Measurements from ENCODE around the gene CMTM5. TPM values are rescaled to one million over a fixed set of nuclear protein-coding genes. Genes with fewer than 3 reads are reported as not detected.

CMTM5 gene
- total RNA-seq, 1 donor from 2014 or later: 4.3 TPM

DNA sequence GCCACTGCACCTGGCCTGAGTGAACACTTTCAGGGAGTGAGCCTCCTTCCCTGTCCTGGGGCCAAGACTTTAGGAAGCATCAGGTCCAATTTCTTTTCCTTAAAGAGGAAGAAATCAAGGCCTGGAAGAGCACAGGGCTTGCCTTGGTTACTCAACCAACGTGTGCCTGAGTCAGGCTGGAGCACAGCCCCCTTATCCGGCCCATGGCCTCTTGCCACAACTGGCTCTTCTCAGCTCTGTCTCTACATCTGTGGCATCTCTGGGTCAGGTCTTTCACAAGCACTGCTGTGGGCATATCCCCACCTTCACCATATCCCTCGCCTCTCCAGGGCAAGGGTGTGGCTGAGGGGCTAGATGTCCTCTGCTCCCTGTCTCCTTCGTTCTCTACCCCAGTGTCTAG lies 24.4 kb downstream of the CMTM5 start:
- H3K36me3 Mint-ChIP-seq: no peaks in the 10 kb centered on the region
- peaks cover 8% of the 10 kb centered on the region for H3K4me1 Mint-ChIP-seq
- Histone ChIP-seq H3K4me2 (no peak overlapping the region), H3K27me3 (peaks cover 6% of the 10 kb centered on the region), H3K9me3 (ENCODE audit: low read depth) (no peaks in the 10 kb centered on the region), H3K4me3 (no peak overlapping the region), H3K36me3 (no peaks in the 10 kb centered on the region), H3K4me1 (no peaks in the 10 kb centered on the region), H4K20me1 (ENCODE audit: low read depth) (no peaks in the 10 kb centered on the region), H3F3A (ENCODE audit: low read depth) (no peaks in the 10 kb centered on the region), H3K79me2 (ENCODE audit: low read depth) (no peaks in the 10 kb centered on the region), H3K9ac (no peak overlapping the region), H3K27ac (no peak overlapping the region), H2AFZ (replicated peaks) (no peak overlapping the region)
- DNase-seq (ENCODE audit: low spot score): no peak
- peaks cover 14% of the 10 kb centered on the region for H3K27me3 Mint-ChIP-seq (ENCODE audit: insufficient read depth, low read depth)
- peaks cover 6% of the 10 kb centered on the region for H3K9me3 Mint-ChIP-seq
- no peak overlapping the region for H3K4me3 Mint-ChIP-seq
- no peak for TF ChIP-seq EZH2 (IDR thresholded peaks at IDR 0.05)
- no peak for TF ChIP-seq EZH2phosphoT487 (IDR thresholded peaks at IDR 0.05)
- no peak for TF ChIP-seq CTCF (IDR thresholded peaks at IDR 0.05)
- H3K27ac Mint-ChIP-seq: no peak overlapping the region

DNA sequence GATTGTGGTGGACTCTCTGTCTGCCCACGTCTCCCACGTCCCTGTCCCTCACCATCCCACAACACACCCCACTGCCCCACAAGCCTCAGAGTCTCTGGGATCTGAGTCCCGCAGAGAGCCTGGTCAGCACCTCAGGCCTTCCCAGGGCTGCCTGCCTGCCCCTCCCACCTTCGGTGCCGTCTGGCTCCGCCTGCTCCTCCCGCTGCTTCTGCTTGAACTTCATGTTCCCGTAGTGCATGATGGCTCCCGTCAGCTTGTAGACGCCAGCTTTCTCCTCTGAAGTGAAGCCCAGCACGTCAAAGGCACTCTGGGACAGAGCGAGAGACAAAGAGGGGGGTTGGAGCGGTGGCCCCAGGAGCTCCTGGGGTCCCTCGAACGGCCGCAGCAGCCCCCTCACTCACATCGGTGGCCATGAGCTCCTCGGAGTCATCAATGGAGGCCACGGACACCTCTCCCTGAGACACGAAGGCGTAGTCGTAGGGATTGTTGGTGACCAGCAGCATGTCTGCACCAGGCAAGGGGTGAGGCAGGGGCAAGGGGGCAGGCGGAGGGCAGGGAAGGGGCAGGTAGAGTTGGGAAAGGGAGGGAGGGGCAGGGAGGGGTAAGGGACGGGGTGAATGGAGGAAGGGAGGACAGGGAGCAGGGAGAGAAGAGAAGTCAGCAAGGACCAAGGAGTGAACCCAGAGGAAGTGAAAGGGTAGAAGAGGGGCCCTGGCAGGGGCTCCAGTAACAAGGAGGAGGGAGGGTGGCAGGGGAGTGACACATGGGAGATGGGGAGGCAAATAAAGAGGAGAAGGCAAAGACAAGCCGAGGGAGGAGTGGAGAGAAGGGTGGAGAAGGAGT lies 25.7 kb downstream of the CMTM5 start:
- Mint-ChIP-seq H3K4me1 (peaks cover 11% of the 10 kb centered on the region), H3K27me3 (ENCODE audit: insufficient read depth, low read depth) (peaks cover 15% of the 10 kb centered on the region), H3K27ac (no peak overlapping the region), H3K4me3 (no peak overlapping the region), H3K9me3 (peaks cover 6% of the 10 kb centered on the region), H3K36me3 (no peaks in the 10 kb centered on the region)
- Histone ChIP-seq H3K27ac (no peak overlapping the region), H3K9me3 (ENCODE audit: low read depth) (no peaks in the 10 kb centered on the region), H3K4me2 (no peak overlapping the region), H3K27me3 (peaks cover 6% of the 10 kb centered on the region), H3K79me2 (ENCODE audit: low read depth) (no peaks in the 10 kb centered on the region), H3F3A (ENCODE audit: low read depth) (no peaks in the 10 kb centered on the region), H3K9ac (no peak overlapping the region), H3K4me1 (no peaks in the 10 kb centered on the region), H4K20me1 (ENCODE audit: low read depth) (no peaks in the 10 kb centered on the region), H2AFZ (replicated peaks) (no peak overlapping the region), H3K36me3 (no peaks in the 10 kb centered on the region), H3K4me3 (no peak overlapping the region)
- TF ChIP-seq EZH2 (IDR thresholded peaks at IDR 0.05) (no peak), CTCF (IDR thresholded peaks at IDR 0.05) (no peak), EZH2phosphoT487 (IDR thresholded peaks at IDR 0.05) (no peak)
- DNase-seq (ENCODE audit: low spot score): no peak

DNA sequence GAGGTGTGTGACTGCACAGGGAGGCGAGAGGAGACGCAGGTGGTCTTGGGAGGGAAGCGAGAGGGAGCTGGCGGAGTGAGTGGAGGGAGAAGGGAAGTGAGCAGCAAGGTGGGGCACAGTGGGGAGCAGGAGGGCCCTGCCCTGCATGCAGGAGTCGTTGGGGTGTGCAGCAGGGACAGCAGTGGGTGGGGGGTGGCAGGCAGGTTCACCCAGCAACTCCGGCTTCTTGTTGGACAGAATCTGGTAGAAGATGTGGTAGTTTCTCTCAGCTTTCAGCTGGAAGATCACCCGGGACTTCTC lies 26.2 kb downstream of the CMTM5 start:
- H3K36me3 Mint-ChIP-seq: no peaks in the 10 kb centered on the region
- no peak overlapping the region for H3K27ac Mint-ChIP-seq
- no peak overlapping the region for H3K4me3 ChIP-seq
- no peak overlapping the region for H3K9ac ChIP-seq
- no peak overlapping the region for H3K27ac ChIP-seq
- no peaks in the 10 kb centered on the region for H3K79me2 ChIP-seq (ENCODE audit: low read depth)
- H3K4me1 ChIP-seq: no peaks in the 10 kb centered on the region
- TF ChIP-seq EZH2phosphoT487 (IDR thresholded peaks at IDR 0.05): no peak
- no peak for TF ChIP-seq EZH2 (IDR thresholded peaks at IDR 0.05)
- TF ChIP-seq CTCF (IDR thresholded peaks at IDR 0.05): no peak
- no peaks in the 10 kb centered on the region for H3K9me3 ChIP-seq (ENCODE audit: low read depth)
- peaks cover 6% of the 10 kb centered on the region for H3K9me3 Mint-ChIP-seq
- peaks cover 15% of the 10 kb centered on the region for H3K27me3 Mint-ChIP-seq (ENCODE audit: insufficient read depth, low read depth)
- no peaks in the 10 kb centered on the region for H4K20me1 ChIP-seq (ENCODE audit: low read depth)
- H3K4me2 ChIP-seq: no peak overlapping the region
- peaks cover 11% of the 10 kb centered on the region for H3K4me1 Mint-ChIP-seq
- H3K4me3 Mint-ChIP-seq: no peak overlapping the region
- H3K27me3 ChIP-seq: peaks cover 6% of the 10 kb centered on the region
- no peaks in the 10 kb centered on the region for H3F3A ChIP-seq (ENCODE audit: low read depth)
- H2AFZ ChIP-seq (replicated peaks): no peak overlapping the region
- no peak for DNase-seq (ENCODE audit: low spot score)
- H3K36me3 ChIP-seq: no peaks in the 10 kb centered on the region
